Neural cell (in vitro differentiated cells): ENCODE results near the gene ARHGEF12.

Experiments
- EP300 ChIP-seq: fragments of 450-650 bp; conservative IDR thresholded peaks from 2 replicates; pipeline ENCODE4 v1.6.1; 2014; ENCODE audit warnings: antibody characterized with exemption, mild to moderate bottlenecking, moderate library complexity; ENCODE audit not compliant: poor library complexity, severe bottlenecking
- EZH2 ChIP-seq: fragments of 200-600, 300-800 bp; shearing (Covaris generic), sonication (generic); IDR thresholded peaks from 2 replicates; pipeline ENCODE4 v1.6.1; 2014; ENCODE audit warnings: antibody characterized with exemption, low read length, borderline replicate concordance, mild to moderate bottlenecking; ENCODE audit not compliant: insufficient read depth, poor library complexity, severe bottlenecking
- MXI1 ChIP-seq: fragments of 450-650 bp; conservative IDR thresholded peaks from 2 replicates; pipeline ENCODE4 v1.6.1; 2014; ENCODE audit warnings: antibody characterized with exemption, mild to moderate bottlenecking; ENCODE audit not compliant: poor library complexity, severe bottlenecking
- POLR2AphosphoS5 ChIP-seq: IDR thresholded peaks from 2 replicates; pipeline ENCODE4 v1.6.1; 2012
- RAD21 ChIP-seq: fragments of 450-650 bp; conservative IDR thresholded peaks from 2 replicates; pipeline ENCODE4 v1.6.1; 2014; ENCODE audit warnings: antibody characterized with exemption, mild to moderate bottlenecking, moderate library complexity
- REST ChIP-seq: IDR thresholded peaks from 2 replicates; pipeline ENCODE4 v1.6.1; 2012; ENCODE audit warnings: borderline replicate concordance
- TAF1 ChIP-seq: IDR thresholded peaks from 2 replicates; pipeline ENCODE4 v1.6.1; 2012; ENCODE audit warnings: low read depth
- TF ChIP-seq, protein P1 (sequence below): fragments of 450-650 bp; IDR thresholded peaks from 2 replicates; pipeline ENCODE4 v1.5.1; 2014; ENCODE audit warnings: antibody characterized with exemption, mild to moderate bottlenecking, moderate library complexity; ENCODE audit not compliant: poor library complexity, severe bottlenecking

DNA sequence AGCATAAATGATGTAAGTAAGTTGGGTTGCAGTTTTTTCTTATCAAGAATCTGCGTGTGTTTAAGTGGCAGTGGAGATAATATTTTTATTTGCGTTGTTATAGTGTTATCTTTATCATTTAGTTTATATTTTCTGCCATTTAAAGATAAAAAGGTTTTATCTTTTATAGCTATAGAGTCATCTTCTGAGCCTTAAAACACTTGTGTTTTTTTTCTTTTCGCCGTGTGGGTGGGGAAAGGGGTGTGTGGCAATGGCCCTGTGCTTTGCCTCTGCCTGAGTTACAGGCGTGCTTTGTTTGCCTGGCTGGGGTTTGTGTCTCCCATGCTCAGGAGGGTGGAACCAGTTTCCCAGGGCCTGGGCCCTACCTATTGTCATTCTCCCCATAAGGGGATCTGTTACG lies 16.2 kb downstream of the ARHGEF12 start:
- TF ChIP-seq EZH2 (no peak), EP300 (no peak), REST (no peak), RAD21 (no peak), POLR2AphosphoS5 (no peak), MXI1 (no peak), TAF1 (no peak)
- TF ChIP-seq, protein P1, sequence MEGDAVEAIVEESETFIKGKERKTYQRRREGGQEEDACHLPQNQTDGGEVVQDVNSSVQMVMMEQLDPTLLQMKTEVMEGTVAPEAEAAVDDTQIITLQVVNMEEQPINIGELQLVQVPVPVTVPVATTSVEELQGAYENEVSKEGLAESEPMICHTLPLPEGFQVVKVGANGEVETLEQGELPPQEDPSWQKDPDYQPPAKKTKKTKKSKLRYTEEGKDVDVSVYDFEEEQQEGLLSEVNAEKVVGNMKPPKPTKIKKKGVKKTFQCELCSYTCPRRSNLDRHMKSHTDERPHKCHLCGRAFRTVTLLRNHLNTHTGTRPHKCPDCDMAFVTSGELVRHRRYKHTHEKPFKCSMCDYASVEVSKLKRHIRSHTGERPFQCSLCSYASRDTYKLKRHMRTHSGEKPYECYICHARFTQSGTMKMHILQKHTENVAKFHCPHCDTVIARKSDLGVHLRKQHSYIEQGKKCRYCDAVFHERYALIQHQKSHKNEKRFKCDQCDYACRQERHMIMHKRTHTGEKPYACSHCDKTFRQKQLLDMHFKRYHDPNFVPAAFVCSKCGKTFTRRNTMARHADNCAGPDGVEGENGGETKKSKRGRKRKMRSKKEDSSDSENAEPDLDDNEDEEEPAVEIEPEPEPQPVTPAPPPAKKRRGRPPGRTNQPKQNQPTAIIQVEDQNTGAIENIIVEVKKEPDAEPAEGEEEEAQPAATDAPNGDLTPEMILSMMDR: no peak
